GM23248 (cell line): ENCODE results near the gene VPS41.

Experiments used
- EZH2 ChIP-seq: fragments of 200-600 bp; sonication (generic); IDR thresholded peaks from 2 replicates; pipeline ENCODE4 v1.6.1; 2018; ENCODE audit warnings: antibody characterized with exemption, mild to moderate bottlenecking; ENCODE audit not compliant: insufficient read depth, poor library complexity, severe bottlenecking
- EZH2phosphoT487 ChIP-seq: fragments of 200-600 bp; sonication (generic); IDR thresholded peaks from 2 replicates; pipeline ENCODE4 v1.6.1; 2018; ENCODE audit warnings: antibody characterized with exemption, moderate library complexity, mild to moderate bottlenecking, low read depth; ENCODE audit not compliant: insufficient read depth

GRCh38 chr7:38740041-38740440 lies 168.9 kb downstream of the VPS41 start:
- no peak for TF ChIP-seq EZH2
- no peak for TF ChIP-seq EZH2phosphoT487
